Transverse colon (tissue), 4 donors: ENCODE results near the gene NRIP2. TPM values are rescaled to one million over a fixed set of nuclear protein-coding genes. Genes with fewer than 3 reads are reported as not detected.
"Not testable (repeated sequence)": the region's sequence is repeated elsewhere in the genome, so short reads cannot be mapped to it uniquely, and the experiment has no call there.

Source experiments
- DNase-seq: peaks from one replicate; pipeline ENCODE4 v3.0.0-alpha.2; 2019
- H3K27ac ChIP-seq, 4 donors: fragments of 200-600 bp; sonication (generic); 2 replicates each; pipeline ENCODE4 v1.5.1; 2016 to 2018; ENCODE audit warnings: inconsistent platforms in 4 of 4
- H3K27me3 ChIP-seq: fragments of 200-600 bp; sonication (generic); 2 replicates; pipeline ENCODE4 v1.5.1; 2017; ENCODE audit warnings: inconsistent platforms
- H3K36me3 ChIP-seq, 4 donors: fragments of 200-600 bp; sonication (generic); 2 replicates each; pipeline ENCODE4 v1.5.1; 2017 to 2019; ENCODE audit warnings: inconsistent platforms in 4 of 4
- H3K4me1 ChIP-seq, 4 donors: fragments of 200-600 bp; sonication (generic); 2 replicates each; pipeline ENCODE4 v1.5.1; 2017 to 2020; ENCODE audit warnings: inconsistent platforms in 4 of 4
- H3K4me3 ChIP-seq, 4 donors: fragments of 200-600 bp; sonication (generic); 1 replicate in 1 of 4; 2 replicates in 3 of 4; pipeline versions ENCODE4 v1.5.1 to v1.6.1; 2017 to 2019; ENCODE audit warnings: inconsistent platforms in 4 of 4
- H3K9me3 ChIP-seq, 2 donors: fragments of 200-600 bp; sonication (generic); 2 replicates each; pipeline ENCODE4 v1.5.1; 2017 to 2019; ENCODE audit warnings: inconsistent platforms in 2 of 2
- EP300 ChIP-seq: sonication (generic); formaldehyde crosslinking; IDR thresholded peaks from one replicate; pipeline ENCODE4 v1.6.1; 2017; ENCODE audit warnings: antibody characterized with exemption, low read depth
- POLR2A ChIP-seq: fragments of 450-650 bp; IDR thresholded peaks from one replicate; pipeline ENCODE4 v1.6.1; 2016; ENCODE audit warnings: antibody characterized with exemption, mild to moderate bottlenecking, moderate library complexity
- POLR2AphosphoS5 ChIP-seq, 3 donors: sonication (generic); formaldehyde crosslinking; IDR thresholded peaks; one replicate each; pipeline ENCODE4 v1.6.1; 2016; ENCODE audit warnings: antibody characterized with exemption in 3 of 3
- WGBS, 2 donors: methylation state at CpG; one replicate each; pipeline ENCODE4 v1.1.5; 2018; ENCODE audit warnings: low coverage in 1 of 2; 5-methylcytosine and 5-hydroxymethylcytosine counted together
- in situ Hi-C, 4 donors: fragments of 200-750 bp; cut with MboI; loops; one replicate each; pipeline versions ENCODE4 v1.15.0 to v1.15.1; 2017; ENCODE audit warnings: low sequenced_read_pairs in 3 of 4, low pct_ligation_motif_present in 1 of 4, low pct_unique_long_range_greater_than_20kb in 1 of 4
- intact Hi-C: fragments of 100-400 bp; cut with DNase I; formaldehyde crosslinking; loops from one replicate; pipeline ENCODE4 v1.15.1; 2023; ENCODE audit warnings: low total_unique reads
- total RNA-seq, 4 donors: library from RNA; depleted of rRNA; stranded (reverse); fragments of >200 nt; gene quantifications; one replicate each; pipeline ENCODE4 v1.1.0, GENCODE V29; 2016
- TF ChIP-seq, protein P1 (sequence below), 5 experiments: fragments of 200-600 bp in 3 of 5; fragments of 450-650 bp in 2 of 5; sonication (generic) in 3 of 5; IDR thresholded peaks; 1 replicate in 2 of 5; 2 replicates in 3 of 5; pipeline ENCODE4 v1.5.1; 2016 to 2017; ENCODE audit warnings: antibody characterized with exemption in 5 of 5, inconsistent platforms in 3 of 5, mild to moderate bottlenecking in 2 of 5, moderate library complexity in 1 of 5

Gene NRIP2
- total RNA-seq, 4 donors from 2014 or later, result 0.14 to 0.32 (median 0.20) TPM; not detected in 1

DNA sequence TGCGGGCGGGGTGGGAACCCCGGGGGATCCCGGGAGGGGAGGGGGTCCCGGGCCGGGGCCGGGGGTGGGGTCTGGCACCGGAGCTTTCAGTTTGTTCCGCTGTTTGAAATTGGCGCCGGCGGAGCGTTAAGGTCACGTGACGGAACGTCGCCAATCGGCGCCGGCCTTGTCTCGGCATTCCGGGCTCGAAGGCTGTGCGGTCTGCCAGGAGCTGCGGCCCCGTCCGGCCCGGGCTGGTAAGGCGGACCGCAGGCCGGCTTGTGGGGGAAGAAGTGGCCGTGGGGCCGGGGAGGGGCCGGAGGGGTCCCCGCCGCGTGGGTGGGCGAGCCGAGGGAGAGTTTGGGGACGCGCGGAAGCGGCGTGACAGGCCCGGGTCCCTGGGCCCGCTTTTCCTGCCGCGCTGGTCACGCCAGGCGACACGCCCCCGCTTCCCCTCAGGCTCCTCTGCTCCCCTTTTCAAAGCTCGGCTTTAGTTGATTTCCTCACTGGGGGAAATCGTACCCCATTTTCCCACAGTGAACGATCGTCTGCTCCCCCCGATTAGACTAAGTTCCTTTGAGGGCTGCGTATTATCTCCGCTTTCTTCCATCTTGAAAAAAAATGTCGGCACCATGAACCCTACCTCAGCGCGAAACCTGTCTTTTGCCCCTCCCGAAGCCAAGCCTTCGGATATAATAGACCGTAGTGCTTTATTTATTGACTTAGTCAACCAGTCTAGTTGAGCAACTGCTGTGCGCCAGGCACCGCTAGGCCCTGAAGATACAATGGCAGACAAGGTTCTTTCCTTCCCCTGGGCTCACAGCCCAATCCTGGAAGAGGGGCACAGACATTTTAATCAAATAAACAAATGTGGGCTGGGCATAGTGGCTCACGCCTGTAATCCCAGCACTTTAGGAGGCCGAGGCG lies 42.5 kb upstream of the NRIP2 start, which contains the start of the genes FOXM1 and RHNO1:
Gene FOXM1, minus strand, starts transcription at position 128 of the 906 bp plus-strand sequence. CDS start 2,696 bp downstream, outside the sequence.
Gene RHNO1, plus strand, starts transcription at position 177 of the 906 bp plus-strand sequence. CDS start 8,144 bp downstream, outside the sequence.
- Histone ChIP-seq H3K9me3 (no peaks in the 10 kb centered on the region), H3K27me3 (no peaks in the 10 kb centered on the region), H3K27ac (peak within 1 kb of the TSS; percentile 93 to 97 (median 95)), H3K4me1 (peaks cover 11 to 23% (median 15%) of the 10 kb centered on the region in 4 donors), H3K4me3 (peak within 1 kb of the TSS; percentile 75 to 95 (median 88)), H3K36me3 (no peaks in the 10 kb centered on the region)
- intact Hi-C loops, result no loop called here
- DNase-seq, result peak; percentile 93
- WGBS, 2 donors, result 0 to 1% methylated on average over 7 to 45 of the region's 70 CpGs
- TF ChIP-seq, protein P1, sequence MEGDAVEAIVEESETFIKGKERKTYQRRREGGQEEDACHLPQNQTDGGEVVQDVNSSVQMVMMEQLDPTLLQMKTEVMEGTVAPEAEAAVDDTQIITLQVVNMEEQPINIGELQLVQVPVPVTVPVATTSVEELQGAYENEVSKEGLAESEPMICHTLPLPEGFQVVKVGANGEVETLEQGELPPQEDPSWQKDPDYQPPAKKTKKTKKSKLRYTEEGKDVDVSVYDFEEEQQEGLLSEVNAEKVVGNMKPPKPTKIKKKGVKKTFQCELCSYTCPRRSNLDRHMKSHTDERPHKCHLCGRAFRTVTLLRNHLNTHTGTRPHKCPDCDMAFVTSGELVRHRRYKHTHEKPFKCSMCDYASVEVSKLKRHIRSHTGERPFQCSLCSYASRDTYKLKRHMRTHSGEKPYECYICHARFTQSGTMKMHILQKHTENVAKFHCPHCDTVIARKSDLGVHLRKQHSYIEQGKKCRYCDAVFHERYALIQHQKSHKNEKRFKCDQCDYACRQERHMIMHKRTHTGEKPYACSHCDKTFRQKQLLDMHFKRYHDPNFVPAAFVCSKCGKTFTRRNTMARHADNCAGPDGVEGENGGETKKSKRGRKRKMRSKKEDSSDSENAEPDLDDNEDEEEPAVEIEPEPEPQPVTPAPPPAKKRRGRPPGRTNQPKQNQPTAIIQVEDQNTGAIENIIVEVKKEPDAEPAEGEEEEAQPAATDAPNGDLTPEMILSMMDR (IDR thresholded peaks at IDR 0.05), result peak in 1 of 5 experiments; percentile 10
- peak; percentile 71 for TF ChIP-seq POLR2A
- TF ChIP-seq EP300, result no peak
- TF ChIP-seq POLR2AphosphoS5 (IDR thresholded peaks at IDR 0.05), result peak; percentile 79 to 87 (median 86)
- in situ Hi-C loops, result no loop called here

DNA sequence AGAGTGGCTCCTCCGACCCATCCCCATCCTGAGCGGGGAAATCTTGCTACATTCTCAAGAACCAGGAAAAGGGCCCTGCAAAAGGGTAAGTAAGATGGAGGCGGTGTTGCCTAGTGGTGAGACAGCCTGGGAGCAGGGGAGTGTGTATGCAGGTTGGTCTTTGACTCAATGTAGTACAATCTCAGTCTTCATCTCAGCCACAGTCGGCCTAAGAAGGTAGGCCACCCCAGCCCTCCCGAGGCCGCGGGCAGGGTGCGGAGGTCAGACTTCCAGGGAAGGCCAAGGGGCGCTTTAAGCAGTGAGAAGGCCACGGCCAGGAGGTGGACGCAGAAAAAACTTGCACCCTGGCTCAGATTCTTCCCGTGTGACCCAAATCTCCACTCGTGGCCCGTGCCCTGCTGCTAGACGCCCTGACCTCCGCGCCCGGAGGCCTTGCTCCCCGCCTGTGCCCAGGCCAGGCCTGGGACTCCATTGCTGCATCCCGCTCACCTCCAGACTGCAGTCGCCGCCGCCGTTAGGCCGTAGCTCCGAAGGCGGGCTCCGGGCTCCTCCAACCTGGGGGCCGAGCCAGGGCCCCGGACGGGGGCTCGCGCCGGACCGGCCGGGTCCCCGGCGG lies 41.7 kb upstream of the NRIP2 start:
- in situ Hi-C loops, result no loop called here

DNA sequence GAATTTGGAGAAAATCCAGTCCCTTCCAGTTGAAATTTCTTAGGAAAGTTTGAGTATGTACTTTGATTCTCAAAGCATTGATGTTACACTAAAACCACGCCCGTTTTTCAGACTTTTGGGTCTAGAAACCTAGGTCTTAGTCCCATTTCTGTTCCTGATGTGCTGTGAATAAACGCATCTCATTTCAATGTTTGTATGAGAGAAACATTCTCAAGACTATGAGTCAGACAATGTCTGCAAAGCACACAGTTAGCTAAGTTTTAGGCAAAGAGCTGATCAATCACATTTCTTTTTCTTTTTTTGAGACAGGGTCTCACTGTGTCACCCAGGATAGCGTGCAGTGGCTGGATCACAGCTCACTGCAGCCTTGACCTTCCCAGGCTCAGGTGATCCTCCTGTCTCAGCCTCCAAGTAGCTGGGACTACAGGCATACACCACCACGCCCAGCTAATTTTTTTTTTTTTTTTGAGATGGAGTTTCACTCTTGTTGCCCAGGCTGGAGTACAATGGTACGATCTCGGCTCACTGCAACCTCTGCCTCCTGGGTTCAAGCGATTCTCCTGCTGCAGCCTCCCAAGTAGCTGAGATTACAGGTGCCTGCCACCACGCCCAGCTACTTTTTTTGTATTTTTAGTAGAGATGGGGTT lies 34.3 kb upstream of the NRIP2 start:
- 90 to 91% methylated on average over 5 to 9 of the region's 9 CpGs for WGBS, 2 donors
- H3K4me1 ChIP-seq, H3K36me3 ChIP-seq, H3K9me3 ChIP-seq, DNase-seq, H3K4me3 ChIP-seq, H3K27ac ChIP-seq, intact Hi-C loops, H3K27me3 ChIP-seq: not testable (repeated sequence)
- in situ Hi-C loops, result loop anchor here (25.0 kb wide), 1 partner anchor 168 kb away; no protein-coding TSS in a partner anchor

More for the DNA sequence above, 41.7 kb upstream of the NRIP2 start:
- Histone ChIP-seq H3K4me3 (peak overlapping the region; percentile 75 to 95 (median 88)), H3K9me3 (no peaks in the 10 kb centered on the region), H3K27ac (peak overlapping the region; percentile 93 to 97 (median 95)), H3K36me3 (no peaks in the 10 kb centered on the region), H3K4me1 (peaks cover 11 to 23% (median 15%) of the 10 kb centered on the region in 4 donors), H3K27me3 (no peaks in the 10 kb centered on the region)
- 5 to 60% methylated on average over 1 to 27 of the region's 38 CpGs for WGBS, 2 donors
- DNase-seq, result no peak
- no peak for TF ChIP-seq POLR2AphosphoS5 (IDR thresholded peaks at IDR 0.05)
- no peak for TF ChIP-seq POLR2A
- TF ChIP-seq, protein P1 (IDR thresholded peaks at IDR 0.05), result no peak
- TF ChIP-seq EP300, result no peak
- intact Hi-C loops, result no loop called here

DNA sequence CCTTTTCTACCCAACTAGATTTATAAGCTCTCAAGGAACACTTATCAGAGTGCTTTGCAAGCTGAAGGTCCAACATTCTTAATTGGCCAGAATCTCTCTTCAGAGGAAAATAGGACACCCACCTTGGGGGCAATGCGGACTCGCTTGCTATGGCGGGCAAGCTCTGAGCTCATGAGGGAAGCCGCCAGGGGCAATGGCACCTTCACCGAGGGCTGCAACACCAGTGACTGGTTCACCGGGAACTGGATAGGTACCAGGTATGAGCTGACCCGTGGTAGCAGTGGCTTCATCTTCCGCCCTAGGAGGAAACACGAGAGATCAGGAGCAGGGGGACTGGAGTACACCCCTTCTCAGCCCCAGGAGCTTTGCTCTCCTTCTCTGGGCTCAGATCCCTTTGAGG lies 29.4 kb upstream of the NRIP2 start:
- Histone ChIP-seq H3K4me3 (no peak overlapping the region), H3K9me3 (no peaks in the 10 kb centered on the region), H3K27me3 (no peaks in the 10 kb centered on the region), H3K36me3 (no peaks in the 10 kb centered on the region), H3K27ac (no peak overlapping the region), H3K4me1 (no peaks in the 10 kb centered on the region)
- no peak for TF ChIP-seq POLR2A
- TF ChIP-seq, protein P1 (IDR thresholded peaks at IDR 0.05), result no peak
- no peak for TF ChIP-seq POLR2AphosphoS5 (IDR thresholded peaks at IDR 0.05)
- no peak for TF ChIP-seq EP300
- intact Hi-C loops, result no loop called here
- no peak for DNase-seq
- 93% methylated on average over 3 to 9 of the region's 9 CpGs for WGBS, 2 donors
- in situ Hi-C loops, result loop anchor here (25.0 kb wide), 1 partner anchor 173 kb away; no protein-coding TSS in a partner anchor

DNA sequence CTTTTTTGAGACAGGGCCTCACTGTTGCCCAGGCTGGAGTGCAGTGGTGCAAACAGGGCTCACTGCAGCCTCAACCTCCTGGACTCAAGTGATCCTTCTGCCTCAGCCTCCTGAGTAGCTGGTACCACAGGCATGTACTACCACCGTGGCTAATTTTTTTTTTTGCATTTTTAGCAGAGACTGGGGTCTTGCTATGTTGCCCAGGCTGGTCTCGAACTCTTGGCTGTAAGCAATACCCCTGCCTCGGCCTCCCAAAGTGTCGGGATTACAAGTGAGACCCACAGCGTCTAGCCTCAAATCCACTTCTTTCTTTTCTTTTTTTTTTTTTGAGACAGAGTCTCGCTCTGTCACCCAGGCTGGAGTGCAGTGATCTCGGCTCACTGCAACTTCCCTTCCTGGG lies 28.6 kb upstream of the NRIP2 start:
- H3K4me1 ChIP-seq, H3K36me3 ChIP-seq, intact Hi-C loops, DNase-seq, H3K27me3 ChIP-seq, H3K27ac ChIP-seq, H3K9me3 ChIP-seq, H3K4me3 ChIP-seq: not testable (repeated sequence)
- in situ Hi-C loops, result loop anchor here (25.0 kb wide), 1 partner anchor 174 kb away; no protein-coding TSS in a partner anchor
- 93 to 95% methylated on average over 6 to 7 of the region's 7 CpGs for WGBS, 2 donors
